ENCODE data around the gene ANKS1A. TPM values are rescaled to one million over a fixed set of nuclear protein-coding genes. Genes with fewer than 3 reads are reported as not detected.

The ANKS1A gene
- total RNA-seq, 1 experiment from 2014 or later: 26.5 TPM

DNA sequence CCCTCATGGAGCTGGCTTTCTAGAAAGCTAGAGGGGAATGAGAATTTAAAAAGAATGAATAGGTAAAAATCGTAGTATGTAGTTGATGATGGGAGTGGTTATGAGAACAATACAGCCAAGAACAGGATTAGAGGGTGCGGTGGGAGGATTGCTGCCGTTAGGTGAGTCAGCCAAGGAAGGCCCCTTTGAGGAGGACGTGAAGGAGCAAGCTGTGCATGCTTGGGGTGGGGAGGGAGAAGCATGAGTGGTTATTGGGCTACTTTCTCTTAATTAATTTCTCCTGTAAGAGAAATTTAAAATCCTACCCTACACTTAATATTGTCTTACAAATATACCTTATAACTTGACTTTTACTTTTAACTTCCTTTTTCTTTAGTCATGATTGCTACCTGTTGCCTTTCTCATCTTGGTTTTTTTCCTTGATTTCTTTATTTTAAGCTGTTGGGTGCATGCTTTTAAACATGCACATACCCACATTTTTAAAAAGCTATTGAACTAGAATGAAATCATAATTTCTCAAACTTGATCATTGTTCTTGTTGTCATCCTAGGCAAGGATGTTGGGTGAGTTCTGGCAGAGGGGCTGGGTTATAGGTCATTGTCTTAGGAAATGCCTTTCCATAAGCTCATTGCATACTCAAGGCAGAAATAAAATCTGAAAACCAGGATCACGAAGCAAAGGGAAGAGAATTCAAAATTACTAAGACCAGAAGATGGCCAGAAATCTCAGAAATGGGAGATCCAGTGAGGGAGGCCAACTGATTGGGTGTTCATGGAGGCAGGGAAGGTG lies 137.6 kb downstream of the ANKS1A start:
- H3K56ac ChIP-seq (ENCODE audit: insufficient read length, low read depth, low read length): no peak overlapping the region
- H2BK5ac ChIP-seq (ENCODE audit: insufficient read length, low read length): no peak overlapping the region
- no peak overlapping the region for H3K9ac ChIP-seq (ENCODE audit: extremely low read depth, insufficient read length, low read length)
- H2BK20ac ChIP-seq (ENCODE audit: low read depth, low read length, poor library complexity, severe bottlenecking): no peak overlapping the region
- 100% methylated on average over 1 of the region's 5 CpGs for WGBS (ENCODE audit: extremely low coverage, insufficient read length, low lambda C conversion rate)
- no peak overlapping the region for H3K4me2 ChIP-seq (ENCODE audit: insufficient read depth, insufficient read length, low read length)
- H3K4ac ChIP-seq (ENCODE audit: low read depth, low read length): no peak overlapping the region
- DNase-seq: no peak
- Mint-ChIP-seq H3K36me3 (ENCODE audit: insufficient read depth in 1 of 3, low read depth in 3 of 3) (peaks cover 0 to 6% (median 4%) of the 10 kb centered on the region in 3 experiments; a peak in 4 of 7 replicates), H3K4me1 (peaks cover 60 to 62% of the 10 kb centered on the region in 2 experiments), H3K27ac (peak overlapping the region in 2 of 3 experiments; percentile 8 to 78; a peak in 2 of 7 replicates), H3K4me3 (peak overlapping the region in 1 of 2 experiments; percentile 32; a peak in 1 of 5 replicates), H3K9me3 (no peaks in the 10 kb centered on the region), H3K27me3 (ENCODE audit: low read depth) (no peaks in the 10 kb centered on the region)
- no peak overlapping the region for H2BK15ac ChIP-seq (ENCODE audit: low read depth, low read length)
- no peak overlapping the region for H4K91ac ChIP-seq (ENCODE audit: insufficient read length, low read depth, low read length)
- H4K5ac ChIP-seq (ENCODE audit: insufficient read length, low read depth, low read length): no peak overlapping the region
- H2AK5ac ChIP-seq (ENCODE audit: insufficient read length, low read length): no peak overlapping the region
- no peak overlapping the region for H3K27ac ChIP-seq (ENCODE audit: insufficient read length, low read depth, low read length)
- no peaks in the 10 kb centered on the region for H4K20me1 ChIP-seq (ENCODE audit: control insufficient read depth, insufficient read depth, insufficient read length)
- no peak overlapping the region for H3K23ac ChIP-seq (ENCODE audit: insufficient read length, low read depth, low read length)
- H3K79me1 ChIP-seq (ENCODE audit: insufficient read depth, low read depth, low read length, poor library complexity, severe bottlenecking): no peaks in the 10 kb centered on the region
- no peak overlapping the region for H3T11ph ChIP-seq (ENCODE audit: low read length)
- no peak overlapping the region for H2BK12ac ChIP-seq (ENCODE audit: insufficient read length, low read depth, low read length)
- H3K18ac ChIP-seq (ENCODE audit: insufficient read length, low read depth, low read length): no peak overlapping the region
- peaks cover 17% of the 10 kb centered on the region for H3K4me1 ChIP-seq (ENCODE audit: insufficient read depth, low read length)
- no peak overlapping the region for H2BK120ac ChIP-seq (ENCODE audit: low read depth, low read length, poor library complexity, severe bottlenecking)
- H4K8ac ChIP-seq (replicated peaks; ENCODE audit: insufficient read length, low read depth, low read length): no peak overlapping the region
- H3K23me2 ChIP-seq (ENCODE audit: insufficient read length, low read depth, low read length, poor library complexity, severe bottlenecking): no peaks in the 10 kb centered on the region
- no peak for TF ChIP-seq CTCF (conservative IDR thresholded peaks at IDR 0.05)
- H3K14ac ChIP-seq (ENCODE audit: insufficient read depth, low read length): no peak overlapping the region
- no peaks in the 10 kb centered on the region for H3K27me3 ChIP-seq (ENCODE audit: insufficient read depth, low read length)
- H3K79me2 ChIP-seq (ENCODE audit: insufficient read depth, low read length): no peaks in the 10 kb centered on the region
- H3K9me3 ChIP-seq (ENCODE audit: control insufficient read depth, low read depth, low read length): no peaks in the 10 kb centered on the region
- no peak overlapping the region for H2AFZ ChIP-seq (ENCODE audit: low read length)

Data from H9 (cell line).